GM10847 (cell line): ENCODE results near the gene TJAP1.

Source experiments
- POLR2A ChIP-seq: IDR thresholded peaks from 2 replicates; pipeline ENCODE4 v1.6.1; 2011; ENCODE audit not compliant: insufficient read length; ENCODE audit errors: extremely low read depth

TJAP1 gene

DNA sequence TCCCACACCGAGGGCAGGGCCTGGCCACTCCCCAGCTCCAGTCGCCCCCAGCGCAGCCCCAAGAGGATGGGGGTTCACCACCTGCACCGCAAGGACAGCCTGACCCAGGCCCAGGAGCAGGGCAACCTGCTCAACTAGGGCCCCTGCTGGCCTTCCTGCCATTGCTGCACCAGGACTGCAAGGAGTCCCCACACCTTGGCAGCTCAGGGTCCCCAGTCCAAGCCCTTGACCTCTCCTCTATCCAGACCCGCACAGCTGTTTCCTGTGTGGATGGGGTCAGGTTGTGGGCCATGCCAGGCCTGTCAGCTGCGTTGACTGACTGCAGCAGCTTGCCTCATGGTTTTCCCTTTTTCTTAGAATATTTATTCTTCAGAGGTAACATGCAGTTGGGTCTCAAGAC is 28.3 kb downstream of the TJAP1 start:
- TF ChIP-seq POLR2A, result no peak

- no peak for TF ChIP-seq POLR2A
These were observed 28.8 kb downstream of the TJAP1 start for GRCh38 chr6:43506171-43506570.

DNA sequence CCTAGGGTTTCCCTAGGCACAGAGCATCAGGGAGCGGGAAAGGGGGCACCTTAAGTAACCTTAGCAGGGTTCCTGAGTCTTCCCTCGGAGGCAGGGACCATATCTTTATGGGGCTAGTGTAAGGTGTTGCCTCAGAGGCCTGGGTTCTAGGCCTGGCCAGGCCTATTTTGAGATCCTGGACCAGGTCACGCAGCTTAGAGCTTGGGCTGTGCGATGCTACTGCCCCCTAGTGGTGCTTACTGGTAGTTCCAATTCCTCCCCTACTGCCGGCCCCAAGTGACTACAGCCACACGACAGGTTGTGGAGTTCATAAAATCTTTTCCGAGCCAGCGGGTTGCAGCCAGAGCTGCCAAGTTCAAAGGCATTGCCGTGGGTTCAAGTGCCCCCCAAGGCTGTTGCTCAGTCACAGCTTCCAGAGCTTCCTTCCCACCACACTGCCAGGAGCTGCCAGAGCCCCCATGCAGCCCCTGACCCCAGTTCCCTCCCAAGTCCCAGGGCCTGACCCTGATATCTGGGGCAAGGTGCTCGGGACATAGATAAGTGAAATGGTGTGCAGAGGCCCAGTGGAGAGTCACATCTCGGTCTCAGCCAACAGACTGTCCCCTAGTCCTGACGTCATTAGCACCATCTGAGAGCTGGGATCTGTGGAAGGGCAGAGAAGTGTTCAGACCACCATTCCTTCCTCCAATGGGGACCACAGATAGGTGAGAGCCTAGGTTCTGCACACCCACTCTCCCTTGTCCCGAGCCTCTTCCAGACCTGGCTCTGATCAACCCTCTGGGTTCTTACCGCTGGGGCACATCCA is 29.5 kb downstream of the TJAP1 start:
- no peak for TF ChIP-seq POLR2A

DNA sequence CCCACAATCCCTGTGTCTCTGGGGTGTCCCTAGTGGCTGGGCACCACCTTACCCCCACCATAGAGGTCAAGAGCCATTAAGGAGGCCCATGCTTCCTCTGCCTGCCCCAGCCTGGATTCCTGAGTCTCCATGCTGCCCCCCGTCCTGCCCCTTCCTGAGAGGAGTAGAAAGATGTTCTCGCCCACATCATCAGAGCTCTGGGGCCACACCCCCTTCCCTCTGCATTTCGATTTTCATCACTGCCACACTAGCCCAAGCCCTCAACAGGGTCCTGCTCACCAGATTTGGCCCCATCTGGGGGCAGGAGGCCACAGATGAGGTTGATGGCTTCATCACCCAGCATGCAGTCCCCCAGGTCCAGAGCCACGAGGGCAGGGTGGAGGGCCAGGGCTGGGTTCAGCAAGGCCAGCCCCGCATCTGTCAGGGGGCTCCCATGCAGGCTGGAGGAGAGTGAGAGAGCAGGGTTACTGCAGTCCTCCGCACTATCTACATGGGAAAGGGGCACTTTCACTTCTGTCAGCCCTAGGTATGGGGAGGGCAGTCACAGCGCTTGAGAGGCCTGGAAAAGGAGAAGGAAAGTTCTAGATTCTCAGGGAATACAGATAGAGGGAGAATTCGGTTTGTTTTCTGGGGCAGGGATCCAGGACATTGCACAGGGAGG is 31.2 kb downstream of the TJAP1 start:
- TF ChIP-seq POLR2A, result no peak

- TF ChIP-seq POLR2A, result no peak
These were observed 32.0 kb downstream of the TJAP1 start for GRCh38 chr6:43509142-43509983.

GRCh38 chr6:43509984-43510826 is 32.8 kb downstream of the TJAP1 start, which contains the start of gene LRRC73:
Gene LRRC73 (minus strand): TSS chr6:43510346. CDS start chr6:43509785, 561 bp downstream.
- no peak for TF ChIP-seq POLR2A

DNA sequence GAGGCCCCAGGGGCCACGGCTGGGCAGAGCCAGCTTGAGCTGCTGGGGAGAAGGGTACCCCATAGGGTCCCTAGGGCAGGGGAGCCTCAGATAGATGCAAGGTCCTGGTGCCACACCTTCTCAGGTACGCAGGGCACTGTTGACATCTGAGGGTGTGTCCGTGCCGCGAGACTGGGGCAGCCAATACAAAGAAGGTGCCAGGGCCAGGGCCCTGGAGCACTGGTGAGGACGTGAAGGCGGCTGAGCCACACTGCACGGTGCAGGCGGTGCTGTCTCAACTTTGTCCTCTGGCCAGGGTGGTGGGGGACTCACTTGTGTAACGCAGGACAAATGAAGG is 33.4 kb downstream of the TJAP1 start:
- no peak for TF ChIP-seq POLR2A

- no peak for TF ChIP-seq POLR2A
These were observed 34.5 kb downstream of the TJAP1 start for GRCh38 chr6:43511824-43512415.

GRCh38 chr6:43515808-43516207 is 38.4 kb downstream of the TJAP1 start:
- no peak for TF ChIP-seq POLR2A

- no peak for TF ChIP-seq POLR2A
These were observed 39.0 kb downstream of the TJAP1 start for GRCh38 chr6:43516367-43516696.

DNA sequence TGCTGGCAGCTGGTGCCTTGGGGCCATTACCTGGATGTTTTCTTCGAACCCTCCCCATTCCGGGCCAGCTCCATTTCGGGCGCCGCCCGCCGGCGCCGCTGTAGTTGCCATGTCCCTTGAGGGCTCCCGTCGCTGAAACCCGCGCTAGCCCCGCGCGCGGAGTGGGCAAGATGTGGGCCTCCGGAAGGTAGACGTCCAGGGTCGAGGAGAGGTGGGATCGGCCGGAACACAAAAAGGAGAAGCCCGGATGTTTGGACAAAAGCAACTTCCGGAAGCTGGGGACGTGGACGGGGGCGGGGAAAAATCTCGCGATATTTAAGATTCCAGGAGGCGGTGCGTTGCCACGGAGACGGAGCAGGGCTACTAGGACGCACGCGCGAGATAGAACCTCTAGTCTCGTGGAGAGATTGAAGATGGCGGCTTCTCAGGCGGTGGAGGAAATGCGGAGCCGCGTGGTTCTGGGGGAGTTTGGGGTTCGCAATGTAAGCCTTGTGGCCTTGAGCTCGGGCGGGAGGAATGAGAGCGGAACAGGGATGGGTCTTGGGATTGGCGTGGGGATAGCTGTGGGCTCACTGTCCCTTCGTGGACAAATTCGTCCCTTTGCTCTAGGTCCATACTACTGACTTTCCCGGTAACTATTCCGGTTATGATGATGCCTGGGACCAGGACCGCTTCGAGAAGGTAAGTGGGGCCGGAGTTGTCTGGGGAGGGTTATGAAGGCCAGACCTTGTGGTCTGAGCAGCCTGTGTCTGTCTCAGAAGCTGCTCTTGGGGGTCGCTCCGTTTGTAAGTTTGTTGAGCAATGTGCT is 39.5 kb downstream of the TJAP1 start, which contains the start of the genes POLR1C and YIPF3:
Gene POLR1C, plus strand, starts transcription at position 393 of the 808 bp plus-strand sequence. Its CDS starts 21 bp downstream, at position 414.
Gene YIPF3, minus strand, starts transcription at position 230 of the 808 bp plus-strand sequence. Its CDS starts 119 bp downstream, at position 111.
- peak; percentile 79 for TF ChIP-seq POLR2A

DNA sequence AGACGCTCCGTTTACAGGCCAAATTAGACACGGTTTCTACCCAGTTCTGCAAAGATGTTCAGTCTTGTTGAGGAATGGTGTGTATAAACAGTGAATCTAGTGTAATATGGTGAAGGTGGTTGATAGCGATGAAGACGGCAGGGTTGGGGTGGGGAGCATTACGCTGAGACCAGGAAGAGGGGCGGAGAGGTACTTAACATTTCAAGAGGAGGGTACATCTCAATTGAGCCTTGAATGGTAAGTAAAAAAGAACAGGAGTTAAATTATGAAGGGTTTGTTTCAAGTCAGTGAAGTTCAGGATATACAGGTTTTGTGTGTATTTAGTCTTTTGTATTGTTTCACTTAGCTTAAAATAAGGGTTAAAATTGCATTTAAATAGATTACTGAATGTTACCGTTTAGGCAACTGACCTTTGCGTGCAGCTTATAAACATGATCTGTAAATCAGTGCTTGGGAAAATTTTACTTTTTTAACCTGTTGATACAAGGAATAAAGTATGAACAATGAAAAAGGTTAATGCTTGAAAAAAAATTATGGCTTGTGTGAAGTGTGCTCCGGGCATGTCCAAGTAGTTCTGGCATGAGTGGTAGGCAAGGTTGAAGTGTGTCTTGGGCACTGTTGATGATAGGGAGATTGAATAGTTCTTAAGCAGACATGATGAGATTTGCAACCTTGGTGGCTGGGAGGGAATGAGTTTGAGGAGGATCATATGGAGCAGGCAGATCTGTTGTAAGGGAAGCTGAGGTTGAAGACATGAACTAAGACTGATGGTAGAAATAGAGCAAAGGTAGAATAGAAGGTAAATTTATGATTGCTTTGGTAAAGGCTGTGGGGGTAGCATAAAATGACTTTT is 40.4 kb downstream of the TJAP1 start:
- no peak for TF ChIP-seq POLR2A

DNA sequence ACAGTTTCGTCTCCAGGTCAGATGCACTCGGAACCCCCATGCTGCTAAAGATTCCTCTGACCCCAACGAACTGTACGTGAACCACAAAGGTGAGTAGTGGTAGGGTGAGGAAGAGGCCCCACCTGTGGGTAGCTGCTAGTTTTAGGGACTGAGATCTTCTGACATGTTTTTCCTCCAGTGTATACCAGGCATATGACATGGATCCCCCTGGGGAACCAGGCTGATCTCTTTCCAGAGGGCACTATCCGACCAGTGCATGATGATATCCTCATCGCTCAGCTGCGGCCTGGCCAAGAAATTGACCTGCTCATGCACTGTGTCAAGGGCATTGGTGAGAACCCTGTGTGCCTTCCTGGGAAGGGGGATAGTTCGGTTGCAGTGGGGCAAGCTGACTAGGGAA is 42.7 kb downstream of the TJAP1 start:
- TF ChIP-seq POLR2A, result no peak
